Uterus (tissue), 2 donors: ENCODE data around the gene UNC119.
"Not testable (repeated sequence)": the region's sequence is repeated elsewhere in the genome, so short reads cannot be mapped to it uniquely, and the experiment has no call there.

Experiments
- POLR2A ChIP-seq, 2 donors: fragments of 450-650 bp; IDR thresholded peaks; one replicate each; pipeline ENCODE4 v1.6.1; 2016; ENCODE audit warnings: antibody characterized with exemption in 2 of 2, mild to moderate bottlenecking in 1 of 2, moderate library complexity in 1 of 2
- TF ChIP-seq, protein P1 (sequence below), 4 experiments: fragments of 200-600 bp in 2 of 4; fragments of 450-650 bp in 2 of 4; sonication (generic) in 2 of 4; IDR thresholded peaks; one replicate each; pipeline ENCODE4 v1.5.1; 2016 to 2019; ENCODE audit warnings: antibody characterized with exemption in 4 of 4, mild to moderate bottlenecking in 2 of 4, moderate library complexity in 1 of 4

DNA sequence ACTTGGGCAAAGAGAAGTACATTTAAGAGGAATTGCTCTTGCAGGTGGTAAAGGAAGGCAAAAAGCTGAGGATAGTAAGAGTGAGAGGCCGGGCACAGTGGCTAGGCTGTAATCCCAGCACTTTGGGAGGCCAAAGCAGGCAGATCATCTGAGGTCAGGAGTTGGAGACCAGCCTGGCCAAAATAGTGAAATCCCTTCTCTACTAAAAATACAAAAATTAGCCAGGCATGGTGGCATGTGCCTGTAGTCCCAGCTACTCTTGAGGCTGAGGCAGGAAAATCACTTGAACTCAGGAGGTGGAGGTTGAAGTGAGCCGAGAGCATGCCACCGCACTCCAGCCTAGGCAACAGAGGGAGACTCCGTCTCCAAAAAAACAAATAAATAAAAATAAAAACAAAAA is 30.1 kb downstream of the UNC119 start:
- not testable (repeated sequence) for TF ChIP-seq POLR2A (IDR thresholded peaks at IDR 0.05)
- TF ChIP-seq, protein P1, sequence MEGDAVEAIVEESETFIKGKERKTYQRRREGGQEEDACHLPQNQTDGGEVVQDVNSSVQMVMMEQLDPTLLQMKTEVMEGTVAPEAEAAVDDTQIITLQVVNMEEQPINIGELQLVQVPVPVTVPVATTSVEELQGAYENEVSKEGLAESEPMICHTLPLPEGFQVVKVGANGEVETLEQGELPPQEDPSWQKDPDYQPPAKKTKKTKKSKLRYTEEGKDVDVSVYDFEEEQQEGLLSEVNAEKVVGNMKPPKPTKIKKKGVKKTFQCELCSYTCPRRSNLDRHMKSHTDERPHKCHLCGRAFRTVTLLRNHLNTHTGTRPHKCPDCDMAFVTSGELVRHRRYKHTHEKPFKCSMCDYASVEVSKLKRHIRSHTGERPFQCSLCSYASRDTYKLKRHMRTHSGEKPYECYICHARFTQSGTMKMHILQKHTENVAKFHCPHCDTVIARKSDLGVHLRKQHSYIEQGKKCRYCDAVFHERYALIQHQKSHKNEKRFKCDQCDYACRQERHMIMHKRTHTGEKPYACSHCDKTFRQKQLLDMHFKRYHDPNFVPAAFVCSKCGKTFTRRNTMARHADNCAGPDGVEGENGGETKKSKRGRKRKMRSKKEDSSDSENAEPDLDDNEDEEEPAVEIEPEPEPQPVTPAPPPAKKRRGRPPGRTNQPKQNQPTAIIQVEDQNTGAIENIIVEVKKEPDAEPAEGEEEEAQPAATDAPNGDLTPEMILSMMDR (IDR thresholded peaks at IDR 0.05): not testable (repeated sequence)
